ENCODE results near the gene MTHFSD.
A peak's percentile ranks its signal among the peaks of the same experiment; 100 is the strongest.

DNA sequence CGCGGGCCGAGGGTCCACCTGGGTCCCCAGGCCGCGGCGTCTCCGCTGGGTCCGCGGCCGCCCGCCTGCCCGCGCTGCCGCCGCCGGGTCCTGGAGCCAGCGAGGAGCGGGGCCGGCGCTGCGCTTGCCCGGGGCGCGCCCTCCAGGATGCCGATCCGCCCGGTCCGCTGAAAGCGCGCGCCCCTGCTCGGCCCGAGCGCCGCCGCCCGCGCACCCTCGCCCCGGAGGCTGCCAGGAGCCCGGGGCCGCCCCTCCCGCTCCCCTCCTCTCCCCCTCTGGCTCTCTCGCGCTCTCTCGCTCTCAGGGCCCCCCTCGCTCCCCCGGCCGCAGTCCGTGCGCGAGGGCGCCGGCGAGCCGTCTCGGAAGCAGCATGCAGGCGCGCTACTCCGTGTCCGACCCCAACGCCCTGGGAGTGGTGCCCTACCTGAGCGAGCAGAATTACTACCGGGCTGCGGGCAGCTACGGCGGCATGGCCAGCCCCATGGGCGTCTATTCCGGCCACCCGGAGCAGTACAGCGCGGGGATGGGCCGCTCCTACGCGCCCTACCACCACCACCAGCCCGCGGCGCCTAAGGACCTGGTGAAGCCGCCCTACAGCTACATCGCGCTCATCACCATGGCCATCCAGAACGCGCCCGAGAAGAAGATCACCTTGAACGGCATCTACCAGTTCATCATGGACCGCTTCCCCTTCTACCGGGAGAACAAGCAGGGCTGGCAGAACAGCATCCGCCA, 12.1 kb upstream of the MTHFSD start:
- TF ChIP-seq, protein P1, sequence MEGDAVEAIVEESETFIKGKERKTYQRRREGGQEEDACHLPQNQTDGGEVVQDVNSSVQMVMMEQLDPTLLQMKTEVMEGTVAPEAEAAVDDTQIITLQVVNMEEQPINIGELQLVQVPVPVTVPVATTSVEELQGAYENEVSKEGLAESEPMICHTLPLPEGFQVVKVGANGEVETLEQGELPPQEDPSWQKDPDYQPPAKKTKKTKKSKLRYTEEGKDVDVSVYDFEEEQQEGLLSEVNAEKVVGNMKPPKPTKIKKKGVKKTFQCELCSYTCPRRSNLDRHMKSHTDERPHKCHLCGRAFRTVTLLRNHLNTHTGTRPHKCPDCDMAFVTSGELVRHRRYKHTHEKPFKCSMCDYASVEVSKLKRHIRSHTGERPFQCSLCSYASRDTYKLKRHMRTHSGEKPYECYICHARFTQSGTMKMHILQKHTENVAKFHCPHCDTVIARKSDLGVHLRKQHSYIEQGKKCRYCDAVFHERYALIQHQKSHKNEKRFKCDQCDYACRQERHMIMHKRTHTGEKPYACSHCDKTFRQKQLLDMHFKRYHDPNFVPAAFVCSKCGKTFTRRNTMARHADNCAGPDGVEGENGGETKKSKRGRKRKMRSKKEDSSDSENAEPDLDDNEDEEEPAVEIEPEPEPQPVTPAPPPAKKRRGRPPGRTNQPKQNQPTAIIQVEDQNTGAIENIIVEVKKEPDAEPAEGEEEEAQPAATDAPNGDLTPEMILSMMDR (optimal IDR thresholded peaks at IDR 0.05 in 1 of 3, IDR thresholded peaks at IDR 0.05 in 1 of 3, conservative IDR thresholded peaks at IDR 0.05 in 1 of 3; ENCODE audit: extremely low read depth in 1 of 3, insufficient read depth in 2 of 3, low read length in 3 of 3) = no peak
- peak; percentile 98 for TF ChIP-seq EZH2 (IDR thresholded peaks at IDR 0.05; ENCODE audit: low read length)
